ES-I3 (cell line): ENCODE measurements around the gene KIAA0232.

Source experiments
- H3K36me3 ChIP-seq: 2 replicates; pipeline ENCODE4 v1.6.1; 2013; ENCODE audit warnings: mild to moderate bottlenecking, low read length, control low read depth, moderate library complexity; ENCODE audit not compliant: insufficient read depth
- H3K4me1 ChIP-seq: 2 replicates; pipeline ENCODE4 v1.6.1; 2013; ENCODE audit warnings: mild to moderate bottlenecking, control low read depth, low read length; ENCODE audit not compliant: insufficient read depth
- H3K9ac ChIP-seq: 2 replicates; pipeline ENCODE4 v1.6.1; 2013; ENCODE audit warnings: low read depth, mild to moderate bottlenecking, low read length, moderate library complexity
- H3K9me3 ChIP-seq: 2 replicates; pipeline ENCODE4 v1.6.1; 2013; ENCODE audit warnings: mild to moderate bottlenecking, low read length, moderate library complexity; ENCODE audit not compliant: control insufficient read depth, insufficient read depth

The KIAA0232 gene

DNA sequence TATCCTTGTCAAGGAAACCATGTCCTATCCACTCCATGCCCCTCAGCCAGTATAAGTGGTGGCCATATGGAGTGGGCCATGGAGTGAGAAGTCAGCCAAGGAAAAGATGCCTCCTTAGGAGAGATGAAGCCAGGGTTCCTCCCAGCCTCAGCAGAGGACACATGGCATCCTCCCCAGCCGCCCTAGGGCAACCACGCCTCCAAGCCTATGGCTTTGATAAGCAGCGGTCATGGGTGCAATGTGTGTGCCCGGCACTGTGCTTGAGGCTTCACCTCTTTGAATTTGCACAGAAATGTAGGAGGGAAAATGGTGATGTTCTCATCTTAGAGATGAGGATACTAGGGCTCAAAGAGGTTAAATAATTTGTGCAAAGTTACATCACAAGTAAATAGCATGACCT, 92.5 kb downstream of the KIAA0232 start:
- Histone ChIP-seq H3K36me3 (peaks cover 9% of the 10 kb centered on the region), H3K9me3 (no peaks in the 10 kb centered on the region), H3K9ac (no peak overlapping the region), H3K4me1 (peaks cover 7% of the 10 kb centered on the region; the same call in 1 of the 2 replicates)

DNA sequence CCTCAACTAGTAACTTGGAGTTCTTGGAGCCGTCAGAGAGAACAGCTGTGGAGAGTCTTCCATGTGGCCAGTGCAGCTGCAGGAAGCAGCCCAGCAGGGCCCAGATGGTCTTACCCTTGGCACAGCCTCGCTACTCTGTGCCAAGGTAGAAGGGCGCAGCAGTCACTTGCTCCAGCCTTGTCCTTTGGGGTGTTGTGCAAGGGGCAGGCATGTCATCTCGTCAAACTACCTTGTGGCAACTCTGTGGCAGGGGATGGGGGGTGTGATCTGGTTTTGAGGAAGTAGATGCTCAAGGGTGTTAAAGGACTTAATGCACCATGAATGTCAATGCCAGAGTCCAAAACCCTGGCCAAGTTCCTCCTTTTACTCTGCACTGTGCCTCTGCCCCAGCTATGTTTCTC, 92.9 kb downstream of the KIAA0232 start:
- Histone ChIP-seq H3K36me3 (peaks cover 9% of the 10 kb centered on the region), H3K9ac (no peak overlapping the region), H3K4me1 (peaks cover 7% of the 10 kb centered on the region; the same call in 1 of the 2 replicates), H3K9me3 (no peaks in the 10 kb centered on the region)

DNA sequence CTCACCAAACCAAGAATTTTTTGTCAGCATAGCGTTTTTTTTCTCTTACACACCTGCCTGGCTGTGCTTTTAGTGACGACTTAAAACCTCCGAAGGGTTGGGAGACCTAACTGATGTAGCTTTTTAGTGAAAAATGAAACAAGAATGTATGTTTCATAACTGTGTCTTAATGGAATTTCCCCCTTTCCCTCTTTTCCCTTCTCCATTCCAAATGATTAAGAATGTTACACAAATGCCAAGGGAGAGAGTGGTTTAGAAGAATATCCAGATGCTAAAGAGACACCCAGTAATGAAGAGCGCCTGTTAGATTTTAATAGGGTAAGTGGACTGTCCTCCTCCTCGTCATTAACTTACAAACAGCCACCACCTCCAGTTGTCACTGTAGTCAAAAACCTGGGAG, 93.9 kb downstream of the KIAA0232 start:
- H3K4me1 ChIP-seq: peaks cover 7% of the 10 kb centered on the region; the same call in 1 of the 2 replicates
- H3K36me3 ChIP-seq: peaks cover 12% of the 10 kb centered on the region
- H3K9ac ChIP-seq: no peak overlapping the region; the same call in 1 of the 2 replicates
- H3K9me3 ChIP-seq: no peaks in the 10 kb centered on the region

DNA sequence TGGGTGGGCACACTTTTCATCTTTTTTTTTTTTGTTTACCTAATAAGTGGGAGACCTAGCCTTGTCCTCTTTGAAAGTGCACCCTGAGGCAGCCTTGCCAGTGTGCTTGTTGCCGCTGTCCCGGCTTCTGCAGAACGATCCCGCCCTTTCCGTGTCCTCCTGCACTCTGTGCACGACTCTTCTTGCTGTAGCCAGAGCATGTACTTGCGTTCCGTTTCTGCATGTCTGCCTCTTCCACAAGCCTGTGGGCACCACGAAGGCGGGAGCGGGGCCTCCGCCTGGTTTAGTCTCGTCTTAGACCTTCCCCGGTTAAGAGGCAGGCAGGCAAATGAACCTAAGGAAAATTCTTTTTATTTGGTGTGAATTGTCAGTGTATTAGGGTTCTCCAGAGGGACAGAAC, 94.5 kb downstream of the KIAA0232 start:
- Histone ChIP-seq H3K9ac (no peak overlapping the region), H3K36me3 (peaks cover 11% of the 10 kb centered on the region), H3K9me3 (no peaks in the 10 kb centered on the region), H3K4me1 (peaks cover 7% of the 10 kb centered on the region; the same call in 1 of the 2 replicates)

DNA sequence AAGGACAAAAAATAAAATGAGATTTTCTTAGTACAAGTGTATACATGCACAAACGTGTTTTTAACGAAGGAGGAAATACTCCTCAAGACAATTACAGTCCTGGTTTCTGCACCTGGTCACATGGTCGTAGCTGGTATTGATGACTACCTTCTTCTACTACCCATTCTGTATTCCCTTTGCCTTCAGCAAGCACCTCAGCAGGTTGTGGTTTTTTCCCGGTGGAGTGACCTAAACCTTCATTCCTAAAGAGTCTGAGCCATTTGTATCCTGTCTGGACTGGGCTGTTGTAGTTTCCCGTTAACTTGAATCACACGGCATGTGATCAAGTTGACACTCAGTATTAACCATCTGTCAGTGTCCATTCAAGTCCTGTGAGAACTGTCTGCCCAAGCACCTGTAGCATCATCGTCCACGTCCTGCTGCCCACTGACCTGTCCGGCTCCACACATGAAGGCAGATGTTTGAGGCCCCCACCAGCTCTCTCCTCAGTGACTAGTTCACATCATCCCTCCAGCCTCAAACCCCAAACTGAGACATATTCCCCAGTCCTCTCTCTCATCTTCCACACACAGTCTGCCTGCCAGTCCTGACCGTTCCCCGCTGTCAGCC, 96.0 kb downstream of the KIAA0232 start:
- H3K36me3 ChIP-seq: peaks cover 9% of the 10 kb centered on the region
- H3K4me1 ChIP-seq: peaks cover 7% of the 10 kb centered on the region; the same call in 1 of the 2 replicates
- no peak overlapping the region for H3K9ac ChIP-seq
- H3K9me3 ChIP-seq: no peaks in the 10 kb centered on the region

DNA sequence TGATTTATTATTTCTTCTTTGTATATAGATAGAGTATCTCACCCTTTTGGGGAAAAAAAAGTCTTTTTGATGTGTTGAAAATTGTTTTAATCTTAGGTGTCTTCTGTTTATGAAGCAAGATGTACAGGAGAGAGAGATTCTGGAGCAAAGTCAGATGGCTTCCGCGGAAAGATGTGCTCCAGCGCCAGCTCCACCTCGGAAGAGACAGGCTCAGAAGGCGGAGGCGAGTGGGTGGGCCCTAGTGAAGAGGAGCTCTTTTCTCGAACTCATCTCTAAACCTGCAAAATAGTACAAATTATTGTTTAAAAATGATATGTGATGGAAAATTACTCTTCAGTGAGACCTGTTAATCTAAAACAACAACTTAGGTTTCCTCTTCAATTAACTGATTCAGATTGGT, 98.2 kb downstream of the KIAA0232 start:
- Histone ChIP-seq H3K36me3 (peaks cover 5% of the 10 kb centered on the region), H3K9ac (no peak overlapping the region), H3K4me1 (peaks cover 12% of the 10 kb centered on the region), H3K9me3 (no peaks in the 10 kb centered on the region)

DNA sequence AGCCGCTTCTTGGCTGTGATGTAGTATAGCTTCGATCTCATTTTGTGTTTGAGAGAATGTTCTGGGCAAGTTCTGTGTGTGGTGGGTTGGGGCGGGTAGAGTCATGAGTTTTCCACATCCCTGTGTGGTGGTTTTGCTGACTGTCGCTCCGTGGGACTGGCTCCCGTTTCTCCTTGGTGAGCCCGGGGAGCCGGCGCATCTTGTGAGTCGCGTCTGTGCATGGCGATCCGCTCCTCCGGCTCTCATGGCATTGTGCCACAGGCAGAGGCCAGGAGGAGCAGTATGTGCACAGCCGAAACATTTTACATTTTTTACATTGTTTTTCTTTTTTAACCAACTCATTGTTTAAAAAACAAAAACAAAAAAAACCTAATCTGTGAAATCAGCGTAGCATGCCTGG, 99.4 kb downstream of the KIAA0232 start:
- no peak overlapping the region for H3K9ac ChIP-seq
- peaks cover 9% of the 10 kb centered on the region for H3K4me1 ChIP-seq
- H3K9me3 ChIP-seq: no peaks in the 10 kb centered on the region
- peaks cover 5% of the 10 kb centered on the region for H3K36me3 ChIP-seq

DNA sequence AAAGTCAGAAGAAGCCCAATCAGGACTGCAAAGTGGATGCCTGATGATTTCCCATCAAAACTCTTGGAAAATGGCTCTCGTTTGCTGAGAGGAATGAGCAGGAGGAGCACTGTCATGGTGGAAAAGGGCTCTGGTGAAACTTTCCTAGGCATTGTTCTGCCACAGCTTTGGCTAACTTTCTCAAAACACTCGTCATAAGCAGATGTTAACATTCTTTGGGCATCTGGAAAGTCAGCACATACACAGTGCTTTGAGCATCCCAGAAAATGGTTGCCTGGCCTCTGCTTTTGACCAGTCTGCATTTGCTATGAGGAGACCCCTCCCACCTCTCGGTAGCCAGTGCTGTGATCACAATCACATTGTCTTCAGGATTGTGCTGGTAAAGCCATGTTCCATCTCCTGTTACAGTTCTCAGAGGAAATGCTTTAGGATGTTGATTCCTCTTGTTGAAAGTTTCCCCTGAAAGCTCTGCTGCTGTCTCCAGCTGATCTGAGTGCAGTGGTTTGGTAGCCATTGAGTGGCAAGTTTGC, 101.9 kb downstream of the KIAA0232 start:
- H3K9me3 ChIP-seq: no peaks in the 10 kb centered on the region
- no peak overlapping the region for H3K9ac ChIP-seq
- H3K4me1 ChIP-seq: peaks cover 9% of the 10 kb centered on the region
- H3K36me3 ChIP-seq: peaks cover 5% of the 10 kb centered on the region; the same call in 1 of the 2 replicates

DNA sequence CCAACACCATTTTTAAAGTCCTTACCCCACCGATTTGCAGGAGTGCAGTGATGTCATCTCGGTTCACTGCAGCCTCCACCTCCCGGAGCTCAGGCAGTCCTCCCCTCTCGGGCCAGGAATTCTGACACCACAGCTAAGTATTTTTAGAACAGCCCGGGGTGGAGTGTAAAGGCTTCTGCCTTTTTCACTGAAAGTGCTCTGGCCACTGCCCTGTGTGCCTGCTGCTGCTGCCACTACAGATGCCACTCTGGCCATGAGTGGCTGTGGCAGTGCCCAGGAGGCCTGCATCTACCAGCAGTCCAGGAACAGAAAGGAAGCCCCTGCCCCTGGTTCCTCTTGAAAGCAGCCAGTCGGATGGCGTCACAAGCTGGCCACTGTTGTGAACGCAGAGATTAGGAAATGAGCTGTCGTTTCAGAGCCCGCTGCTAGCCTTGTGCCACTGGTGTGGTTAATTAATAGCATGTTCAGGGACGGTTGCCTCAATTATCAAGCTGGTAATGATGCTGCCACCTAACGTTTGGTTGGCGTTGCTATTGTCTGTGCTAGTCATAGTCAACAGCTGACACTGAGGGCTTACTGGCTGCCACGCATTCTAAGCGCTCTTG, 103.5 kb downstream of the KIAA0232 start:
- Histone ChIP-seq H3K9ac (no peak overlapping the region), H3K4me1 (peaks cover 9% of the 10 kb centered on the region), H3K9me3 (no peaks in the 10 kb centered on the region), H3K36me3 (peaks cover 4% of the 10 kb centered on the region; the same call in 1 of the 2 replicates)

DNA sequence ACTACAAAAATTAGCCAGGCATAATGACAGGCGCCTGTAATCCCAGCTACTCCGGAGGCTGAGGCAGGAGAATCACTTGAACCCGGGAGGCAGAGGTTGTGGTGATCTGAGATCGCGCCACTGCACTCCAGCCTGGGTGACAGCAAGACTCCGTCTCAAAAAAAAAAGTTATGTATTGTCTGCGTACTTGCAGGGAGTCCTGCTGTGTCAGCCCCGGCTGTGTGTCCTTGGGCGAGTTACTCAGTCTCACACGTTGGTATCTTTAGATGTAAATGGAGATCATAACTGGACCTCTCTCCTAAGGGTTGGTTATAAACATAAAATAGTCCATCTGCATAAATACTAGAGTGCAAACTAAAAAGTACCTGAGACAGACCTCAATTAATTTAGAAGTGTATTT, 104.4 kb downstream of the KIAA0232 start:
- Histone ChIP-seq H3K36me3 (peaks cover 3% of the 10 kb centered on the region; the same call in 1 of the 2 replicates), H3K4me1 (peaks cover 9% of the 10 kb centered on the region), H3K9me3 (no peaks in the 10 kb centered on the region), H3K9ac (no peak overlapping the region)

DNA sequence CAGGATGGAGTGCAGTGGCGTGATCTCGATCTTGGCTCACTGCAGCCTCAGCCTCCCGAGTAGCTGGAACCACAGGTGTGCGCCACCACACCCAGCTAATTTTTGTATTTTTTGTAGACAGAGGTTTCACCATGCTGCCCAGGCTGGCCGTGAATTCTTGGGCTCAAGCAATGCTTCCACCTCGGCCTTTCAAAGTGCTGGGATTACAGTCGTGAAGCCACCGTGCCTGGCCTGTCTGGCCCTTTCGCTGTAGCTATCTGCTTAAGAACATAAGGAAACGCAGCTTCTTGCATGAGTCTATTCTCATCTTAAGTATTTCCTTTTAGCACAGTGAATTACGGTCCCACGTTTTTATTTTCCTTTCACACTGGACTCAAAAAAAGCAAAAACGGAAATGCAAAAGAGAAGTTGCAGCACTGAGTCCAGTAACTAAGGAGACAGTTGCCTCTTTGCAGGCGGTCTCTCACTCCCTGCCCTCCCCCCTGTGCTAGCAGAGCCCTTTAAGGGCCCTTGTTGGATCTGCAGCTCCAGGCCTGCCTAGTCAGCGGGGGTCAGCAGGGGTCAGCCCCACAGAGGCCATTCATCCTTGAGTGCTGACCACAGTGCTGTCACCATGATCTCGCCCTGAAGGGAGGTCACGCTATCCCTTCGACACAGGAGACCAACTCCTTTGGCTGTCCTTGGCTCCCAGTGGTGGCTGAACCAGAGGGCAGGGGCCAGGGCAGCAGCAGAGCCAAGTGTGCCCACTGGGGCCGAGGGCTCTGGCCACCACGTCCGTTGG, 105.3 kb downstream of the KIAA0232 start:
- no peak overlapping the region for H3K9ac ChIP-seq
- peaks cover 2% of the 10 kb centered on the region; the same call in 1 of the 2 replicates for H3K36me3 ChIP-seq
- peaks cover 9% of the 10 kb centered on the region for H3K4me1 ChIP-seq
- no peaks in the 10 kb centered on the region for H3K9me3 ChIP-seq

DNA sequence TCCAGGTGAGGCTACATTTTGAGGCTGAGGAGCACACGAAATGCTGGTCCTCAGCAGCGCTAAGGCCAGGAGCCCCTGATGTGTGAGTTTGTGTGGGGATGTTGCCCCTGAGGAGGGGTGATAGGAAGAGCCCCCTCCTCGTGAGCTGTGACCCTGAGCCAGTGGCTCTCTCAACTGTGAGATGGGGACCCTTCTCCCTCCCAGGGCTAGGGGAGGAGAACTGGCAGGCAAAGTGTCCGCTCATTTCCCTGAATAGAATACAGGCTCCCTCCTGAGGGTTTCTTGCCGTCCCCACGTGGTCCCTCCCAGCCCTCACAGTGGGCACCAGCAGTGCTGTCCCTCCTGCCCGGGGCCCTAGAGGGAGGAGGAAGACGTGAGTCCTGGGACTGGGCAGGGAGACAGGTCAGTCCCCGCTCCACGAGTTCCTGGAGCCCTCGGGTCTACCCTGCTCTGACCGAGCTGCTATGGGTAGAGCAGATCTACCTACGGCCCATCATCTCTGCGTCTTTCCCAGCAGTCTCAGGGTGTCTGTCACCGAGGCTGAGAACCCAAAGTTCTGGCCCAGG, 106.1 kb downstream of the KIAA0232 start:
- H3K9ac ChIP-seq: no peak overlapping the region
- no peaks in the 10 kb centered on the region for H3K36me3 ChIP-seq
- peaks cover 9% of the 10 kb centered on the region for H3K4me1 ChIP-seq
- H3K9me3 ChIP-seq: no peaks in the 10 kb centered on the region

DNA sequence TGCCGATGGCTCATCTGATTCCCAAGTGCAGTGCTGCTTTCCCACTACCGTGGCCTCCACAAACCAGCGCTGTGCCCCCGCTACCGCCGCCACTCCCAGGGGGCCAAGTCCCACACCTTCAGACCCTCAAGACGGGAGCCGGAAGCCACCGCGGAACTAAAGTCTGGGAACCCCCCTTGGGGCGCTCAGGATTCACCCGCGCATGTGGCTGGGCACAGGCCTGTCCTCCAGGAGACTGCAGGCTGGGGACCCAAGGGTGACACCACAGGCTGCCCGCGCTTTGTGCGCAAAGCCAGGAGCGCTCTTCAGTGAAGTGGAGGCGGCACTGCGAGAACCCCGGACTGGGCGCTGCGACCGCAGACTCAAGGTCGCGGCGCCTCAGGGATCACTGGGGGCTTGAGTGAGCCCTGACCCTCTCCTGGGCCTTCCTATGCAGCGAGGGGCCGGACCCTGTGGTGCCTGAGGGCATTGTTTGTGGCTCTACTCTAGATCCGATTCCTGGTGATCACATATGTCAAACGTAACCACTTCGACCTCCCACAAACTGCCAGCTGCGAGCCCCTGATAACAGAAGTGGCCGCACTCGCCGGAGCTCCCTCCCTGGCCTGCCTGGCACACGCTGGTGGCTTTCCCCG, 106.7 kb downstream of the KIAA0232 start:
- H3K9ac ChIP-seq: no peak overlapping the region
- no peaks in the 10 kb centered on the region for H3K36me3 ChIP-seq
- H3K9me3 ChIP-seq: no peaks in the 10 kb centered on the region
- peaks cover 9% of the 10 kb centered on the region for H3K4me1 ChIP-seq
